Measurements from ENCODE around the gene ZNRF3. TPM values are rescaled to one million over a fixed set of nuclear protein-coding genes. Genes with fewer than 3 reads are reported as not detected.

ZNRF3 gene
- total and polyA plus RNA-seq, 11 donors, result 1.8 to 9.2 (median 6.2) TPM

DNA sequence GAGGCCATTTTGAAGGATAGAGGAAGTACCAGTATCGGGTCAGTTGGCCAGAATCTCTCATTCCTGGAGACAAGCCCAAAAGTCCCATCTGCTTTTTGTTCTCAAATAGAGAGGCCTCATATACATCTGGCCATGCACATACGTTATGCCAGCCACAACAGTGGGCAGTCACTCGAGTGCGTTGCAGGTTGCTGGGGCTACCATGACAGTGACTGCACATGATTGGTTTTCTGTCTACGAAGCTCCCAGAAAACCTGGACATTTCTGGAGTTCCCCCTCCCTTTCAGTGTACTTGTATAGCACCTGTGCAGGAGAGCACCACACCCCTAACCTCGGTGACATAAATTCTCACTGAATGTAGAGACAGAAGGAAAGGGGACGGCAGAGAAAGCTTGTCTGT is 116.1 kb downstream of the ZNRF3 start:
- Histone ChIP-seq H3K27ac (no peak overlapping the region), H3K9me3 (no peaks in the 10 kb centered on the region), H3K4me3 (no peak overlapping the region), H3K27me3 (no peaks in the 10 kb centered on the region), H3K4me1 (peaks cover 0 to 18% (median 3%) of the 10 kb centered on the region in 12 donors), H3K36me3 (no peaks in the 10 kb centered on the region)
- ATAC-seq (no peak), DNase-seq (no peak)
- 86 to 88% (median 86%) methylated on average over 7 of the region's 7 CpGs for WGBS, 4 donors
- intact Hi-C loops (cut with DNase I), result no loop called here
- TF ChIP-seq POLR2A (IDR thresholded peaks at IDR 0.05), result no peak
- TF ChIP-seq, protein P1, sequence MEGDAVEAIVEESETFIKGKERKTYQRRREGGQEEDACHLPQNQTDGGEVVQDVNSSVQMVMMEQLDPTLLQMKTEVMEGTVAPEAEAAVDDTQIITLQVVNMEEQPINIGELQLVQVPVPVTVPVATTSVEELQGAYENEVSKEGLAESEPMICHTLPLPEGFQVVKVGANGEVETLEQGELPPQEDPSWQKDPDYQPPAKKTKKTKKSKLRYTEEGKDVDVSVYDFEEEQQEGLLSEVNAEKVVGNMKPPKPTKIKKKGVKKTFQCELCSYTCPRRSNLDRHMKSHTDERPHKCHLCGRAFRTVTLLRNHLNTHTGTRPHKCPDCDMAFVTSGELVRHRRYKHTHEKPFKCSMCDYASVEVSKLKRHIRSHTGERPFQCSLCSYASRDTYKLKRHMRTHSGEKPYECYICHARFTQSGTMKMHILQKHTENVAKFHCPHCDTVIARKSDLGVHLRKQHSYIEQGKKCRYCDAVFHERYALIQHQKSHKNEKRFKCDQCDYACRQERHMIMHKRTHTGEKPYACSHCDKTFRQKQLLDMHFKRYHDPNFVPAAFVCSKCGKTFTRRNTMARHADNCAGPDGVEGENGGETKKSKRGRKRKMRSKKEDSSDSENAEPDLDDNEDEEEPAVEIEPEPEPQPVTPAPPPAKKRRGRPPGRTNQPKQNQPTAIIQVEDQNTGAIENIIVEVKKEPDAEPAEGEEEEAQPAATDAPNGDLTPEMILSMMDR (IDR thresholded peaks at IDR 0.05), result no peak

DNA sequence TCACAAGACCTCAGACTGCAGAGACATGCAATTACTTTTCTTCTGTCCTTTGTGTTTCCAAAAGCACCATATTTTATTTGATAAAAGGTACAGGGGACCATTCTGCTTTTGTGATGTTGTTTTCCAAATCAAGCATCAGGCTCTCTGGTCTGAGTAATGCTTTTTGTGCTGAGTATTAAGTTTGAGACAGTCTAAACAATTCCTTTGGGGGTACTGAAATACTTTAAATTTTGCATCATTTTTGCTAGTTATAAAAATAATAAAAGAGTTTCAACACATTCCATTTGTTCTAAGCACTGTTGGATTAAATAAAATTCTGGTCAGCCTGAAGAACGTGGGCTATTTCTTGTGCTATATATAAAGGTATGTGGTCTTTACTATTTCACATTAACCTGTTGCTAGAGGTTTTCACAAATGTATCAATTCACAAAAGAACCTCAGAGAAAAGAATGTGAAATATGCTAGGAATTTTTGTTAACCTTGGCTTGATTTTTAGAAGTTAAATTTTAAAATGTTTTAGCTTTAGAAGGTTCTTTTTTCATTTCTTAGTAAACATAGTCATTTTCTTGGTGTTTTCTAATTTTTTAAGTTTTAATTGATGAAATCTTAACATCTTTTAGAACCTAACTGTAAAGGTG is 116.7 kb downstream of the ZNRF3 start:
- H3K27ac ChIP-seq, result no peak overlapping the region
- H3K36me3 ChIP-seq, result no peaks in the 10 kb centered on the region
- no peaks in the 10 kb centered on the region for H3K27me3 ChIP-seq
- DNase-seq (no peak), ATAC-seq (no peak)
- 60 to 76% (median 65%) methylated on average over 1 of the region's 1 CpG for WGBS, 4 donors
- H3K4me1 ChIP-seq, result peaks cover 0 to 22% (median 6%) of the 10 kb centered on the region in 12 donors
- no peaks in the 10 kb centered on the region for H3K9me3 ChIP-seq
- H3K4me3 ChIP-seq, result no peak overlapping the region
- no peak for TF ChIP-seq POLR2A (IDR thresholded peaks at IDR 0.05)
- TF ChIP-seq, protein P1 (IDR thresholded peaks at IDR 0.05), result no peak
- intact Hi-C loops (cut with DNase I), result no loop called here

DNA sequence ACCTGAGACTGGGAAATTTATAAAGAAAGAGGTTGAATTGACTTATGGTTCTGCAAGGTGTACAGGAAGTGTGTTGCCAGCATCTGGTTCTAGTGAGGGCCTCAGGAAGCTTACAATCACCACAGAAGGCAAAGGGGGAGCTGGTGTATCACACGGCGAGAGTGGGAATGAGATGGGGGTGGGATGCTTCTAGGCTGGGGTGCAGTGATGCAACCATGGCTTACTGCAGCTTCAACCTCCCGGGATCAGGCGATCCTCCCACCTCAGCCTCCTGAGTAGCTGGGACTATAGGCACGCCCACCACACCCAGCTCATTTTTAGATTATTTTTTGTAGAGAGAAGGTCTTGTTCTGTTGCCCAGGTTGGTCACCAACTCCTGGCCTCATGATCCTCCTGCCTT is 117.3 kb downstream of the ZNRF3 start:
- 91 to 98% (median 95%) methylated on average over 5 of the region's 5 CpGs for WGBS, 4 donors
- H3K9me3 ChIP-seq, result no peaks in the 10 kb centered on the region
- ATAC-seq (no peak), DNase-seq (no peak)
- H3K4me1 ChIP-seq, result peaks cover 0 to 26% (median 9%) of the 10 kb centered on the region in 12 donors
- no peak overlapping the region for H3K27ac ChIP-seq
- no peaks in the 10 kb centered on the region for H3K27me3 ChIP-seq
- no peak overlapping the region for H3K4me3 ChIP-seq
- no peaks in the 10 kb centered on the region for H3K36me3 ChIP-seq
- intact Hi-C loops (cut with DNase I), result no loop called here
- TF ChIP-seq, protein P1 (IDR thresholded peaks at IDR 0.05), result no peak
- TF ChIP-seq POLR2A (IDR thresholded peaks at IDR 0.05), result no peak

DNA sequence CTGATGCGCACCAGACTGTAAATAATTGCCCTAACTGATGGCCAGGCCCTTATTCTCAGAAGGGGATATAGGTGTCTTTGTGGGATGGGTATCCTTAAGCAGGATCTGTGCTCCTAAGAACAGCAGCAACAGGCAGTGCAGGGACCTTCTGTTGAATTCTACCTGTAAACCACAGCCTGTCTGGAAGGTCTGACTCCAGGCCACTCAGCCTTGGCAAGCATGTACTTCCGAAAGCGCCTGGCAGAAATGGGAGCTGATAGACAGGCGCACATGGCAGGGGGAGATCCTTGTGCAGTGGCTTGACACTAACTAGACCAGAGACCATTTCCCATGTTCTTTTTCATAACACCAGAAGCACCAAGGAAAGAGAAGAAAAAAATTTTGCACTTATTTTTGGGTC is 119.2 kb downstream of the ZNRF3 start:
- Histone ChIP-seq H3K4me1 (peaks cover 0 to 26% (median 9%) of the 10 kb centered on the region in 12 donors), H3K36me3 (no peaks in the 10 kb centered on the region), H3K27ac (no peak overlapping the region), H3K27me3 (no peaks in the 10 kb centered on the region), H3K4me3 (no peak overlapping the region), H3K9me3 (no peaks in the 10 kb centered on the region)
- intact Hi-C loops (cut with DNase I), result no loop called here
- WGBS, 4 donors, result 56 to 76% (median 70%) methylated on average over 4 of the region's 4 CpGs
- ATAC-seq (peak in 3 of 4 donors; percentile 41 to 58 (median 56)), DNase-seq (peak in 4 of 5 donors; percentile 18 to 53 (median 26))
- TF ChIP-seq POLR2A (IDR thresholded peaks at IDR 0.05), result no peak
- TF ChIP-seq, protein P1 (IDR thresholded peaks at IDR 0.05), result no peak
